Esophagus muscularis mucosa (tissue), 4 donors: ENCODE data around the gene TBC1D8B.

Experiments
- CTCF ChIP-seq, 3 experiments: fragments of 200-600 bp in 2 of 3; fragments of 450-650 bp in 1 of 3; sonication (generic) in 2 of 3; IDR thresholded peaks; one replicate each; pipeline ENCODE4 v1.5.1; 2017 to 2019; ENCODE audit warnings: antibody characterized with exemption in 3 of 3, mild to moderate bottlenecking in 2 of 3, moderate library complexity in 1 of 3
- EP300 ChIP-seq: sonication (generic); formaldehyde crosslinking; IDR thresholded peaks from one replicate; pipeline ENCODE4 v1.6.1; 2017; ENCODE audit warnings: antibody characterized with exemption
- POLR2A ChIP-seq: fragments of 450-650 bp; IDR thresholded peaks from one replicate; pipeline ENCODE4 v1.6.1; 2017; ENCODE audit warnings: antibody characterized with exemption, moderate library complexity, mild to moderate bottlenecking, low read depth
- POLR2AphosphoS5 ChIP-seq, 2 donors: sonication (generic); formaldehyde crosslinking; IDR thresholded peaks; one replicate each; pipeline ENCODE4 v1.6.1; 2017; ENCODE audit warnings: antibody characterized with exemption in 2 of 2

- TF ChIP-seq POLR2A (no peak), CTCF (IDR thresholded peaks at IDR 0.05) (no peak), EP300 (no peak), POLR2AphosphoS5 (IDR thresholded peaks at IDR 0.05) (no peak)
Observed at GRCh38 chrX:106905064-106905708, 102.7 kb downstream of the TBC1D8B start.
